ENCODE measurements around the gene KCTD10.

- no peak for TF ChIP-seq YY1 (IDR thresholded peaks at IDR 0.05; ENCODE audit: low read depth)
- no peak for TF ChIP-seq TAF1 (IDR thresholded peaks at IDR 0.05; ENCODE audit: borderline replicate concordance, low read depth, low read length)
- TF ChIP-seq POLR2AphosphoS5 (IDR thresholded peaks at IDR 0.05; ENCODE audit: low read depth, low read length), result no peak
- no peak for TF ChIP-seq GABPA (IDR thresholded peaks at IDR 0.05; ENCODE audit: low read depth)
- TF ChIP-seq, protein P1, sequence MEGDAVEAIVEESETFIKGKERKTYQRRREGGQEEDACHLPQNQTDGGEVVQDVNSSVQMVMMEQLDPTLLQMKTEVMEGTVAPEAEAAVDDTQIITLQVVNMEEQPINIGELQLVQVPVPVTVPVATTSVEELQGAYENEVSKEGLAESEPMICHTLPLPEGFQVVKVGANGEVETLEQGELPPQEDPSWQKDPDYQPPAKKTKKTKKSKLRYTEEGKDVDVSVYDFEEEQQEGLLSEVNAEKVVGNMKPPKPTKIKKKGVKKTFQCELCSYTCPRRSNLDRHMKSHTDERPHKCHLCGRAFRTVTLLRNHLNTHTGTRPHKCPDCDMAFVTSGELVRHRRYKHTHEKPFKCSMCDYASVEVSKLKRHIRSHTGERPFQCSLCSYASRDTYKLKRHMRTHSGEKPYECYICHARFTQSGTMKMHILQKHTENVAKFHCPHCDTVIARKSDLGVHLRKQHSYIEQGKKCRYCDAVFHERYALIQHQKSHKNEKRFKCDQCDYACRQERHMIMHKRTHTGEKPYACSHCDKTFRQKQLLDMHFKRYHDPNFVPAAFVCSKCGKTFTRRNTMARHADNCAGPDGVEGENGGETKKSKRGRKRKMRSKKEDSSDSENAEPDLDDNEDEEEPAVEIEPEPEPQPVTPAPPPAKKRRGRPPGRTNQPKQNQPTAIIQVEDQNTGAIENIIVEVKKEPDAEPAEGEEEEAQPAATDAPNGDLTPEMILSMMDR (IDR thresholded peaks at IDR 0.05), result no peak
- TF ChIP-seq, protein P2, sequence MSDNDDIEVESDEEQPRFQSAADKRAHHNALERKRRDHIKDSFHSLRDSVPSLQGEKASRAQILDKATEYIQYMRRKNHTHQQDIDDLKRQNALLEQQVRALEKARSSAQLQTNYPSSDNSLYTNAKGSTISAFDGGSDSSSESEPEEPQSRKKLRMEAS (IDR thresholded peaks at IDR 0.05; ENCODE audit: low read depth), result no peak
- no peak for TF ChIP-seq RCOR1 (IDR thresholded peaks at IDR 0.05; ENCODE audit: low read length)
- TF ChIP-seq SMC3 (IDR thresholded peaks at IDR 0.05; ENCODE audit: low read depth, low read length), result no peak
- TF ChIP-seq NFIC (IDR thresholded peaks at IDR 0.05; ENCODE audit: borderline replicate concordance), result no peak
- TF ChIP-seq ELF1 (IDR thresholded peaks at IDR 0.05), result no peak
- no peak for TF ChIP-seq IRF3 (IDR thresholded peaks at IDR 0.05; ENCODE audit: low read depth, low read length)
Measured at GRCh38 chr12:109448272-109448671, 28.8 kb downstream of the KCTD10 start.
